Testis (tissue), 2 donors: Measurements from ENCODE around the gene CHRD.

Experiments
- POLR2A ChIP-seq: fragments of 450-650 bp; IDR thresholded peaks from one replicate; pipeline ENCODE4 v1.6.1; 2017; ENCODE audit warnings: antibody characterized with exemption, mild to moderate bottlenecking, moderate library complexity
- TF ChIP-seq, protein P1 (sequence below), 3 experiments: fragments of 450-650 bp in 2 of 3; fragments of 200-600 bp in 1 of 3; sonication (generic) in 1 of 3; IDR thresholded peaks; one replicate each; pipeline ENCODE4 v1.5.1; 2016 to 2019; ENCODE audit warnings: antibody characterized with exemption in 3 of 3, mild to moderate bottlenecking in 2 of 3, moderate library complexity in 1 of 3

DNA sequence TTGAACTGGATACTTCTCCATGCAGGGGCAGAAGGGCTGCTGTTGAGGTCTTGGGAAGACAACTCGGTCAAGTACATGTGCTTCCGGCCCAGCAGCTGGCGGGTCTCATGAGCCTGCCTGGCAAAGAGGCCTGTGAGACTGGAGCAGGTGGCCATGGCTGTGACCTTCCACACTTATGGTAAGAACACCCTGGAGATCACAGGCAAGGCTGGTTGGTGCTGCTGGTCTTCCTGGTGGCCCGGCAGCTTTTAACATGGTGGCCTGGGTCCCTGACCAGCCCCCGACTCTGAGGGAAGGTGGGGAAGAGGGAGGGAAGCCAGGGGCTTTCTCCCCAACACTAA, 15.4 kb downstream of the CHRD start:
- TF ChIP-seq, protein P1, sequence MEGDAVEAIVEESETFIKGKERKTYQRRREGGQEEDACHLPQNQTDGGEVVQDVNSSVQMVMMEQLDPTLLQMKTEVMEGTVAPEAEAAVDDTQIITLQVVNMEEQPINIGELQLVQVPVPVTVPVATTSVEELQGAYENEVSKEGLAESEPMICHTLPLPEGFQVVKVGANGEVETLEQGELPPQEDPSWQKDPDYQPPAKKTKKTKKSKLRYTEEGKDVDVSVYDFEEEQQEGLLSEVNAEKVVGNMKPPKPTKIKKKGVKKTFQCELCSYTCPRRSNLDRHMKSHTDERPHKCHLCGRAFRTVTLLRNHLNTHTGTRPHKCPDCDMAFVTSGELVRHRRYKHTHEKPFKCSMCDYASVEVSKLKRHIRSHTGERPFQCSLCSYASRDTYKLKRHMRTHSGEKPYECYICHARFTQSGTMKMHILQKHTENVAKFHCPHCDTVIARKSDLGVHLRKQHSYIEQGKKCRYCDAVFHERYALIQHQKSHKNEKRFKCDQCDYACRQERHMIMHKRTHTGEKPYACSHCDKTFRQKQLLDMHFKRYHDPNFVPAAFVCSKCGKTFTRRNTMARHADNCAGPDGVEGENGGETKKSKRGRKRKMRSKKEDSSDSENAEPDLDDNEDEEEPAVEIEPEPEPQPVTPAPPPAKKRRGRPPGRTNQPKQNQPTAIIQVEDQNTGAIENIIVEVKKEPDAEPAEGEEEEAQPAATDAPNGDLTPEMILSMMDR (IDR thresholded peaks at IDR 0.05): no peak
- TF ChIP-seq POLR2A: no peak
